CD4-positive, alpha-beta T cell treated with Interferon alpha-2 for 1 hour (primary cell): ENCODE results near the gene NR2E3.

Experiments used
- DNase-seq, 2 donors: peaks; one replicate each; pipeline ENCODE4 v3.0.0-alpha.2; 2020 to 2022

The NR2E3 gene

GRCh38 chr15:71810256-71811035 is at the start of gene NR2E3:
Gene NR2E3, plus strand, starts transcription at chr15:71810554. Its CDS starts 190 bp downstream, at chr15:71810744.
- DNase-seq, result no peak

GRCh38 chr15:71760852-71761251 is 49.5 kb upstream of the NR2E3 start:
- no peak for DNase-seq

GRCh38 chr15:71761649-71762048 is 48.7 kb upstream of the NR2E3 start:
- no peak for DNase-seq

- no peak for DNase-seq
Measured at GRCh38 chr15:71768184-71768583, 42.2 kb upstream of the NR2E3 start.

- DNase-seq, result no peak
Measured at GRCh38 chr15:71773206-71773859, 37.0 kb upstream of the NR2E3 start.

GRCh38 chr15:71775856-71776255 is 34.5 kb upstream of the NR2E3 start:
- DNase-seq, result no peak

- no peak for DNase-seq
Measured at GRCh38 chr15:71776304-71776703, 34.0 kb upstream of the NR2E3 start.

GRCh38 chr15:71777216-71777943 is 33.0 kb upstream of the NR2E3 start:
- no peak for DNase-seq

GRCh38 chr15:71779073-71779797 is 31.1 kb upstream of the NR2E3 start:
- no peak for DNase-seq

GRCh38 chr15:71780115-71780976 is 30.0 kb upstream of the NR2E3 start:
- peak; percentile 33 to 40 for DNase-seq

GRCh38 chr15:71781179-71781964 is 29.0 kb upstream of the NR2E3 start:
- DNase-seq, result no peak

GRCh38 chr15:71781965-71782265 is 28.4 kb upstream of the NR2E3 start:
- DNase-seq, result no peak

GRCh38 chr15:71782422-71783165 is 27.8 kb upstream of the NR2E3 start:
- DNase-seq, result no peak

- no peak for DNase-seq
Measured at GRCh38 chr15:71784719-71785118, 25.6 kb upstream of the NR2E3 start.

GRCh38 chr15:71785996-71786395 is 24.4 kb upstream of the NR2E3 start:
- DNase-seq, result no peak

GRCh38 chr15:71786673-71787072 is 23.7 kb upstream of the NR2E3 start:
- no peak for DNase-seq

GRCh38 chr15:71788646-71789579 is 21.4 kb upstream of the NR2E3 start:
- DNase-seq, result no peak

- DNase-seq, result no peak
Measured at GRCh38 chr15:71789616-71790015, 20.7 kb upstream of the NR2E3 start.

- no peak for DNase-seq
Measured at GRCh38 chr15:71790081-71790480, 20.3 kb upstream of the NR2E3 start.

- DNase-seq, result no peak
Measured at GRCh38 chr15:71791975-71792374, 18.4 kb upstream of the NR2E3 start.
